ENCODE measurements around the gene MSRB2. TPM values are rescaled to one million over a fixed set of nuclear protein-coding genes. Genes with fewer than 3 reads are reported as not detected.
A peak's percentile ranks its signal among the peaks of the same experiment; 100 is the strongest.
"Not testable (repeated sequence)": the region's sequence is repeated elsewhere in the genome, so short reads cannot be mapped to it uniquely, and the experiment has no call there.

The MSRB2 gene
- total RNA-seq, 2 donors from 2014 or later: 29.2 to 43.2 TPM

DNA sequence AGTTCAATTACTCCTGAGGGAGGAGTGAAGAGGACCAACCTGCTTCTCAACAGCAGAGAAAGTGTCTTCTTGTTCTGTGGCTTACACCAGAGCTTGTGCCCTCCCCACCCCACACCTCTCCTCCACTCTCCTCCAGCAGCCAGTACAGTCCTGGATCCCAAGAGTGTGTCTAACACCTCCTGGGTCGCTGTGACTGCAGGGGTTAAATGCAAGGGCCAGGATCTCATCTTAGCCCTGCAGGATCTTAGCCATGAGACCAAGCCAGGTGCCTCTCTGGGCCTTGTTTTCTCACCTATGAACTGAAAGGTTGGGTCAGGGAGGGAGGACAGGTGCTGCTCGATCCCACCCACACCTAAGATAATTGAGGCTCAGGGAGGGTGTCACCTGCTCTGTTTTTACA, 34.5 kb upstream of the MSRB2 start:
- intact Hi-C loops (cut with DNase I): loop anchor here (10.0 kb wide), 2 partner anchors 486 to 1056 kb away; partner anchors contain the start of gene DNAJC1
- no peaks in the 10 kb centered on the region for H3K36me3 ChIP-seq
- TF ChIP-seq, protein P1, sequence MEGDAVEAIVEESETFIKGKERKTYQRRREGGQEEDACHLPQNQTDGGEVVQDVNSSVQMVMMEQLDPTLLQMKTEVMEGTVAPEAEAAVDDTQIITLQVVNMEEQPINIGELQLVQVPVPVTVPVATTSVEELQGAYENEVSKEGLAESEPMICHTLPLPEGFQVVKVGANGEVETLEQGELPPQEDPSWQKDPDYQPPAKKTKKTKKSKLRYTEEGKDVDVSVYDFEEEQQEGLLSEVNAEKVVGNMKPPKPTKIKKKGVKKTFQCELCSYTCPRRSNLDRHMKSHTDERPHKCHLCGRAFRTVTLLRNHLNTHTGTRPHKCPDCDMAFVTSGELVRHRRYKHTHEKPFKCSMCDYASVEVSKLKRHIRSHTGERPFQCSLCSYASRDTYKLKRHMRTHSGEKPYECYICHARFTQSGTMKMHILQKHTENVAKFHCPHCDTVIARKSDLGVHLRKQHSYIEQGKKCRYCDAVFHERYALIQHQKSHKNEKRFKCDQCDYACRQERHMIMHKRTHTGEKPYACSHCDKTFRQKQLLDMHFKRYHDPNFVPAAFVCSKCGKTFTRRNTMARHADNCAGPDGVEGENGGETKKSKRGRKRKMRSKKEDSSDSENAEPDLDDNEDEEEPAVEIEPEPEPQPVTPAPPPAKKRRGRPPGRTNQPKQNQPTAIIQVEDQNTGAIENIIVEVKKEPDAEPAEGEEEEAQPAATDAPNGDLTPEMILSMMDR (IDR thresholded peaks at IDR 0.05): no peak
- no peak overlapping the region for H3K4me3 ChIP-seq
- H3K9me3 ChIP-seq: no peaks in the 10 kb centered on the region
- peaks cover 8% of the 10 kb centered on the region for H3K4me1 ChIP-seq
- no peaks in the 10 kb centered on the region for H3K27me3 ChIP-seq
- DNase-seq: no peak
- no peak overlapping the region for H3K9ac ChIP-seq (ENCODE audit: low read depth in 2 of 2, low read length in 2 of 2)
- no peak overlapping the region for H3K27ac ChIP-seq

DNA sequence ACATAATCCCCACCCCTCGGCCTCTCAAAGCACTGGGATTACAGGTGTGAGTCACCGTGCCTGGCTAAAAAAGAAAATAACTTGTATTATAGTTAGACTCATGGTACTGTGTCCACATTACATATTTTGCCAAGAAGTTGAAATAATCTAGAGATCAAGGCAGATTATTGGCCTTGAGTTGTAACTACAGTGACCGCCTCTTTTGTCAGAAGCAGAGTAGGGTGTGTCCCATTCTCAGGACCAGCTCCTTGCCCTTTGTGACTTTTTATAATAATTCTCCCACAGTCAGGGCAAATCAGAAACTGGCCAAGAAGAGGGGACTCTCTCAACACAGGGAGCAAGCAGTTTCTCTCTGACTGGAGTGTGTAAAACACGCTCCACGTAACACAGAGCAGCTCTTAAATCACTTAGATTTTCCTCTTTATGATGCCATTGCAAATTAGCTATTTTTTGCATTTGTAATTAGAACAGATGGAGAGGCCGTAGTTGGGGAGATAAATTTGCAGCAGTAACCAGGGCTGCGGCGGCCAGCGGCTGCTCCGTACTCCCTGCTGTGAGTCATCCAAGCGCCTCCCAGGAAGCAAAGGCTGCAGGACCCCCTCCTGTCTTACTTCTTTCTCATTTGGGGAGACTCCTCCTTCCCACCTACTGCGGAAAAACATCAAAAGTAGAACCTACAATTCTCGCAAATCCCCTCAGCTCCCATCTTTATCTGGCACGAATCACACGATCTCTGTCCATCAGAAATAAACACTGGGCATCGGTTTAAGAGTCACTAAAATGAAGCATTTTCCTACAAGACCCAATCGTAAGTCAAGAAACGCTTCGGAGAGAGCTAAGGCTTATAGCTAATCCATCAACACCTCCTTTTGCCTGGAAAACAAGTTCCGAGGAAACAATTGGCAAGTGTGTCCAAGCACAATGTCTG, 32.1 kb upstream of the MSRB2 start:
- H3K36me3 ChIP-seq: no peaks in the 10 kb centered on the region
- H3K27ac ChIP-seq: no peak overlapping the region
- TF ChIP-seq, protein P1 (IDR thresholded peaks at IDR 0.05): no peak
- no peak for DNase-seq
- H3K27me3 ChIP-seq: no peaks in the 10 kb centered on the region
- intact Hi-C loops (cut with DNase I): loop anchor here (10.0 kb wide), 2 partner anchors 489 to 1059 kb away; partner anchors contain the start of gene DNAJC1
- H3K9ac ChIP-seq (ENCODE audit: low read depth in 2 of 2, low read length in 2 of 2): no peak overlapping the region
- H3K9me3 ChIP-seq: no peaks in the 10 kb centered on the region
- H3K4me1 ChIP-seq: peaks cover 8% of the 10 kb centered on the region
- H3K4me3 ChIP-seq: no peak overlapping the region

DNA sequence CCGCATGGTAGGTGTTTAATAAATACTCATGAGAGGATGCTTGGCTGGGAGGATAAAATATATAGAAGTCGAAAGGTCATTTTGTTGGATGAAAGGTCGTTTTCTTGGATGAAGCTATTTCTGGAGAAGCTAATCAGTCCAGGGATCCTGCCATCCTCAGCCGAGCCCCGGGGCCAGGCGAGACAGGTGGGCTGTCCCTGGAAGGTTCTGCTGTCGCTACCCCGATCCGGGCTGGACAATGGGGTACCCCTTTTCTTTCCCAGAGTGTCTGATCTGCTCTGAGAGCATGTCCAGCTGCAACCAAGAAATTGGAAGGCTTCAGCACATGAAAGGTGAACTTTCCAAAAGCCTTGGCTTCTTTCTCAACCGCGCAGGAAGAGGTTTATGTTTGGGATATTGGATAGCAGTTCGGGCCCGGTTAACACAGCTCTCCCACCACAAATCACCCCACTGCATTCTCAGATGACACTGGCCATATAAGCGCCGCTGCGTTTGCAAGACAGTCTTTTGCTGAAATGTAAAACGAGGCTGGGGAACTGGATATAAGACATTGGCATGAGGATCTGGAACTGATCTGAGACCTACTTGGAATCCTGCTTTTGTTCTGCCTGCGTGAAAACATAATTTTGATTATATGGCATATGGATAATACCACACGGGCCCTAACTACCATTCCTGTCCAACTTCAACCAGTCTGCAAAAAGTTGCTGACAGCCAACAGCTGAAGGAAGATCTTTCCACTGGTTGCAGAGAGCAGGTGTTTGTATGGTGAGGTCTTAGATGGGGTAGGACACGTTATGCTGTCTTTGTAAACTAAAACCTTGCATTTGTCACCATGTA, 31.2 kb upstream of the MSRB2 start:
- TF ChIP-seq, protein P1 (IDR thresholded peaks at IDR 0.05): no peak
- Histone ChIP-seq H3K4me3 (no peak overlapping the region), H3K27me3 (no peaks in the 10 kb centered on the region), H3K9me3 (no peaks in the 10 kb centered on the region), H3K9ac (ENCODE audit: low read depth in 2 of 2, low read length in 2 of 2) (no peak overlapping the region), H3K27ac (no peak overlapping the region), H3K4me1 (peaks cover 8% of the 10 kb centered on the region), H3K36me3 (no peaks in the 10 kb centered on the region)
- intact Hi-C loops (cut with DNase I): loop anchor here (10.0 kb wide), 2 partner anchors 489 to 1059 kb away; partner anchors contain the start of gene DNAJC1
- DNase-seq: no peak

DNA sequence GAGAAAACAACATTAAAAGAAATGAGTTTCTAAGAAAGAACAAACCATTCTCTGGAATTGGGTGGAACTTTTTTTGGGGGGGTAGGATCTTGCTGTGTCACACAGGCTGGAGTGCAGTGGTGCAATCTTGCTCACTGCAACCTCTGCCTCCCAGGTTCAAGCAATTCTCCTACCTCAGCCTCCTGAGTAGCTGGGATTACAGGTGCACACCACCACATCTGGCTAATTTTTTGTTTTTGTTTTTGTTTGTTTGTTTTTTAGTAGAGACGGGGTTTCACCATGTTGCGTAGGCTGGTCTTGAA, 30.6 kb upstream of the MSRB2 start:
- not testable (repeated sequence) for H3K9ac ChIP-seq (ENCODE audit: low read depth in 2 of 2, low read length in 2 of 2); H3K27ac ChIP-seq; H3K4me3 ChIP-seq; DNase-seq; H3K9me3 ChIP-seq; H3K27me3 ChIP-seq; H3K36me3 ChIP-seq; H3K4me1 ChIP-seq
- intact Hi-C loops (cut with DNase I): loop anchor here (5.0 to 10.0 kb wide), 3 partner anchors 77 to 1060 kb away; partner anchors contain the start of gene DNAJC1

DNA sequence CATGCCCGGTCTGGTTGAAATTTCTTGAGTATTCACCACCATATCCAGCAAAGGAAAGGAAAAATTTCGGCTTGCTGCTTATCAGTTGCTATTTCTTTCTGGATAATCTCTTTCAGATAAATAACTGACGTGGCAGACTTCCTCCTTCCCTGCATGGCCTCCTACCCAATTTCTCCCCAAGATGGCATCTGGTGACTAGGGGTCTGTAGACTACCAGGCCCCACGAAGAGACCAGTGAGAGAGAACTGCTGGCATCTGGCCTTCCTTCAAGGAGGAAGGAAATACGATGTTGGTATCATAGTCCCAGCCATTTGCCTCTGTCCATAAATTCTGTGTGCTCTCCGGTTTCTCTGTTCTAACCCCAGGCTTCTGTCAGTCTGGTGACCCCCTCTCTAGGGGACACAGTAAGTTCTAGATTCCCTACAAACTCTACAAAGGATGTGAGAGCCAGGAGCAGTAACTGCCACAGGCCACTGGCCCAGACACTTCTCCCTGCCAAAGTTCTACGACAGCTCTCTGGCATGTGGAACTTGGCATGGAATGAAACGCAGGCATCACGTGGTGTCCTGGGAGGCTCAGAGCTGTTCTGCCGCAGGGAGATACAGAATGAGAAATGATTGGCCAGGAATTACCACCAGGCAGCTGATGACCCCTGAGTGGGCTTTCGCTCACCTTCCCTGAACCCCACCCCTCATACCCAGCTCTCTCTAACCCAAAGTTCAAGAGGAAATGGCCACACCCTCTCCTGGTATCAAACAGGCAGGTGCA, 30.0 kb upstream of the MSRB2 start:
- no peaks in the 10 kb centered on the region for H3K27me3 ChIP-seq
- H3K4me3 ChIP-seq: no peak overlapping the region
- TF ChIP-seq, protein P1 (IDR thresholded peaks at IDR 0.05): no peak
- intact Hi-C loops (cut with DNase I): loop anchor here (5.0 to 10.0 kb wide), 3 partner anchors 78 to 1061 kb away; partner anchors contain the start of gene DNAJC1
- no peaks in the 10 kb centered on the region for H3K9me3 ChIP-seq
- peak overlapping the region; percentile 1 to 18 for H3K9ac ChIP-seq (ENCODE audit: low read depth in 2 of 2, low read length in 2 of 2)
- H3K36me3 ChIP-seq: no peaks in the 10 kb centered on the region
- no peak overlapping the region for H3K27ac ChIP-seq
- peaks cover 8% of the 10 kb centered on the region for H3K4me1 ChIP-seq
- DNase-seq: peak; percentile 84
